ENCODE data around the gene DCDC2C.

The DCDC2C gene

GRCh38 chr2:3680548-3681345 is 22.6 kb upstream of the DCDC2C start:
- no peak for DNase-seq (ENCODE audit: low read depth)
- no peak overlapping the region for H3K4me3 ChIP-seq (ENCODE audit: low read length)
- no peak for TF ChIP-seq CTCF (conservative IDR thresholded peaks at IDR 0.05; ENCODE audit: low read length)

GRCh38 chr2:3681625-3682024 is 21.8 kb upstream of the DCDC2C start:
- H3K4me3 ChIP-seq (ENCODE audit: low read length) = no peak overlapping the region
- no peak for DNase-seq (ENCODE audit: low read depth)
- TF ChIP-seq CTCF (conservative IDR thresholded peaks at IDR 0.05; ENCODE audit: low read length) = no peak

DNA sequence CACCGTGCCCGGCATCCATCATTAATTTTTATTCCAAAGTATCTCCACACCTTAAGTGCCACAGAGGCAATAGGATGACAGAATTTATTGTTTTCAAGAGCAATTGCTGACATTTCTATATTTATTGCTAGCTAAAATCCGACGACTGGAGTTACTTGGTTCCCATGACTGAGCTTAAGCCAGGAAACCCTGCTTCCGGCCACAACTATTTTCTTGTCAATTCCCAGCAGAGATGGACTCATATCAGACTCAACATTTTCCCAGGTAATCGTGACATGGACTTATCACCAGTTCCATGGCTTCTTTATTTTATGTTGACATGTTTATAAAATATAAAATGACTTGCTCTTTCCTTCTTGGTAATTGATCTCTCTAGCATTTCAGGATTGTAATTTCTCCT is 20.6 kb upstream of the DCDC2C start:
- no peak overlapping the region for H3K4me3 ChIP-seq (ENCODE audit: low read length)
- no peak for DNase-seq (ENCODE audit: low read depth)
- TF ChIP-seq CTCF (conservative IDR thresholded peaks at IDR 0.05; ENCODE audit: low read length) = no peak

DNA sequence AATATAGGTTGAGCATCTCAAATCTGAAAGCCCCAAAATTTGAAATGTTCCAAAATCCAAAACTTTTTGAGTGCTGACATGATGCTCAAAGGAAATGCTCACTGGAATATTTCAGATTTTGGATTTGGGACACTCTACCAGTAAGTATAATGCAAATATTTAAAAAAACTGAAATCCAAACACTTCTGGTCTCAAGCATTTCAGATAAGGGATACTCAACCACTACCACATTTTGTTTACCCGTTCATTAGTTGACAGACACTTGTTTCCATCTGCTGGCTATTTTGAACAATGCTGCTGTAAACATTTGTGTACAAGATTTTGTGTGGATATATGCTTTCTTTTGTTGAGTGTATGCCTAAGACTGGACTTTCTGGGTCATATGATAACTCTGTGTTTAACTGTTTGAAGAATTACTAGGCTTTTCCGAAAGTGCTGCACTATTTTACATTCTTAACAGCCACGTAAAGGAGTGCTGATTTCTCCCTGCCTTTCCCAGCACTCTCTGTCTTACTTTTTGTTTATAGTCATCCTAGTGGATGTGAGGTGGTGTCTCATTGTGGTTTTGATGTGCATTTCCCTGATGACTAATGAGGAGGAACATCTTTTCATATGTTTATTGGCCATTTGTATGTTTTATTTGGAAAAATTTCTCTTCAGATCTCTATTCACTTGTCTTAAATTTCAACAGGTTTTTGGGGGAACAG is 19.5 kb upstream of the DCDC2C start:
- no peak overlapping the region for H3K4me3 ChIP-seq (ENCODE audit: low read length)
- no peak for DNase-seq (ENCODE audit: low read depth)
- TF ChIP-seq CTCF (conservative IDR thresholded peaks at IDR 0.05; ENCODE audit: low read length) = no peak

DNA sequence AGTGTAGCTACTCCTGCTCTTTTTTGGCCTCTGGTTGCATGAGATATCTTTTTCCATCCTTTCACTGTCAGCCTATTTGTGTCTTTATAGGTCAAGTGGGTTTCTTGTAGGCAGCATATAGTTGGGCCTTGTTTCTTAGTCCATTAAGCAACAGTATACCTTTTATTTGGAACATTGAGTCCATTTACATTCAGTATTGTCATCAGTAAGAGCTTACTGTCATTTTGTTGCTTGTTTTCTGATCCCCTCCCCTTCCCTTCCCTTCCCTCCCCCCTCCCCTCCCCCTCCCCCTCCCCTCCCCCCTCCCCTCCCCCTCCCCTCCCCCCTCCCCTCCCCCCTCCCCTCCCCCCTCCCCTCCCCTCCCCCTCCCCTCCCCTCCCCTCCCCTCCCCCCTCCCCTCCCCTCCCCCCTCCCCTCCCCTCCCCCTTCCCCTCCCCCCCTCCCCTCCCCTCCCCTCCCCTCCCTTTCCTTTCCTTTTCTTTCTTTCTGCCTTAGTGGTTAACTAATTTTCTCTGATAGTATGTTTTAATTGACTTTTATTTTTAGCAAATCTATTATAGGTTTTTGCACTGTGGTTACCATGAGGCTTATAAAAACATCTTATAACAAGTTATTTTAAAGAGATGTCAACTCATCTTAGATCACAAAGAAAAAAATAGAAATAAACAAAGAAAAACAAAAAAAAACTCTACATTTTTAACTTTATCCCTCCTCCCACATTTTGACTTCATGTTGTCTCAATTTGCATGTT is 13.2 kb upstream of the DCDC2C start:
- no peak for DNase-seq (ENCODE audit: low read depth)
- no peak overlapping the region for H3K4me3 ChIP-seq (ENCODE audit: low read length)
- no peak for TF ChIP-seq CTCF (conservative IDR thresholded peaks at IDR 0.05; ENCODE audit: low read length)

- no peak; the same call in 1 of the 2 replicates for TF ChIP-seq CTCF (conservative IDR thresholded peaks at IDR 0.05; ENCODE audit: low read length)
- DNase-seq (ENCODE audit: low read depth) = no peak
- no peak overlapping the region for H3K4me3 ChIP-seq (ENCODE audit: low read length)
These were observed 11.0 kb upstream of the DCDC2C start for GRCh38 chr2:3692375-3692774.

Data from AG10803 (cell line).